H9 (cell line): ENCODE data around the gene GNMT. TPM values are rescaled to one million over a fixed set of nuclear protein-coding genes. Genes with fewer than 3 reads are reported as not detected.
A peak's percentile ranks its signal among the peaks of the same experiment; 100 is the strongest.

Source experiments
- DNase-seq: peaks from one replicate; pipeline ENCODE4 v3.0.0-alpha.2; 2017
- H2AFZ ChIP-seq: one replicate; pipeline ENCODE4 v1.6.1; 2013; ENCODE audit warnings: mild to moderate bottlenecking, low read length, control low read depth, moderate library complexity
- H2AK5ac ChIP-seq: 2 replicates; pipeline ENCODE4 v1.6.1; 2013; ENCODE audit warnings: low read length, control low read depth, mixed read lengths; ENCODE audit not compliant: insufficient read length
- H2BK120ac ChIP-seq: one replicate; pipeline ENCODE4 v1.6.1; 2013; ENCODE audit warnings: low read depth, mild to moderate bottlenecking, low read length, control low read depth, inconsistent platforms; ENCODE audit not compliant: poor library complexity, severe bottlenecking
- H2BK12ac ChIP-seq: 2 replicates; pipeline ENCODE4 v1.6.1; 2013; ENCODE audit warnings: low read length, control low read depth, mixed read lengths, low read depth; ENCODE audit not compliant: insufficient read length
- H2BK15ac ChIP-seq: 2 replicates; pipeline ENCODE4 v1.6.1; 2013; ENCODE audit warnings: low read depth, low read length, control low read depth
- H2BK20ac ChIP-seq: one replicate; pipeline ENCODE4 v1.6.1; 2013; ENCODE audit warnings: low read depth, mild to moderate bottlenecking, low read length, control low read depth, inconsistent platforms; ENCODE audit not compliant: poor library complexity, severe bottlenecking
- H2BK5ac ChIP-seq: 2 replicates; pipeline ENCODE4 v1.6.1; 2013; ENCODE audit warnings: low read length, control low read depth, mixed read lengths; ENCODE audit not compliant: insufficient read length
- H3K14ac ChIP-seq: 2 replicates; pipeline ENCODE4 v1.6.1; 2013; ENCODE audit warnings: low read length, control low read depth; ENCODE audit not compliant: insufficient read depth
- H3K18ac ChIP-seq: 2 replicates; pipeline ENCODE4 v1.6.1; 2013; ENCODE audit warnings: low read depth, mild to moderate bottlenecking, mixed read lengths, low read length, control low read depth; ENCODE audit not compliant: insufficient read length
- H3K23ac ChIP-seq: 2 replicates; pipeline ENCODE4 v1.6.1; 2013; ENCODE audit warnings: low read length, control low read depth, mixed read lengths, low read depth; ENCODE audit not compliant: insufficient read length
- H3K23me2 ChIP-seq: 2 replicates; pipeline ENCODE4 v1.6.1; 2013; ENCODE audit warnings: low read depth, mild to moderate bottlenecking, mixed read lengths, low read length, control low read depth; ENCODE audit not compliant: insufficient read length, poor library complexity, severe bottlenecking
- H3K27ac ChIP-seq: 2 replicates; pipeline ENCODE4 v1.5.1; 2013; ENCODE audit warnings: low read length, control low read depth, mixed read lengths, low read depth; ENCODE audit not compliant: insufficient read length
- H3K27me3 ChIP-seq: 2 replicates; pipeline ENCODE4 v1.6.1; 2013; ENCODE audit warnings: low read length, control low read depth, inconsistent platforms; ENCODE audit not compliant: insufficient read depth
- H3K4ac ChIP-seq: 2 replicates; pipeline ENCODE4 v1.6.1; 2013; ENCODE audit warnings: low read depth, mild to moderate bottlenecking, control low read depth, inconsistent platforms, low read length, moderate library complexity
- H3K4me1 ChIP-seq: 2 replicates; pipeline ENCODE4 v1.6.1; 2013; ENCODE audit warnings: low read length, control low read depth, inconsistent platforms; ENCODE audit not compliant: insufficient read depth
- H3K4me2 ChIP-seq: 2 replicates; pipeline ENCODE4 v1.6.1; 2013; ENCODE audit warnings: low read length, control low read depth, mixed read lengths; ENCODE audit not compliant: insufficient read length, insufficient read depth
- H3K56ac ChIP-seq: 2 replicates; pipeline ENCODE4 v1.6.1; 2013; ENCODE audit warnings: low read depth, mild to moderate bottlenecking, mixed read lengths, low read length, control low read depth; ENCODE audit not compliant: insufficient read length
- H3K79me1 ChIP-seq: 2 replicates; pipeline ENCODE4 v1.6.1; 2013; ENCODE audit warnings: low read depth, mild to moderate bottlenecking, moderate library complexity, low read length, control low read depth, inconsistent platforms; ENCODE audit not compliant: insufficient read depth, poor library complexity, severe bottlenecking
- H3K79me2 ChIP-seq: 2 replicates; pipeline ENCODE4 v1.6.1; 2013; ENCODE audit warnings: low read length, control low read depth, inconsistent platforms; ENCODE audit not compliant: insufficient read depth
- H3K9ac ChIP-seq: 2 replicates; pipeline ENCODE4 v1.6.1; 2013; ENCODE audit warnings: low read length, control low read depth, mixed read lengths; ENCODE audit not compliant: insufficient read length; ENCODE audit errors: extremely low read depth
- H3K9me3 ChIP-seq: one replicate; pipeline ENCODE4 v1.6.1; 2013; ENCODE audit warnings: low read depth, low read length, inconsistent platforms; ENCODE audit not compliant: control insufficient read depth
- H3T11ph ChIP-seq: one replicate; pipeline ENCODE4 v1.6.1; 2013; ENCODE audit warnings: mild to moderate bottlenecking, low read length, control low read depth, inconsistent platforms
- H4K20me1 ChIP-seq: one replicate; pipeline ENCODE4 v1.6.1; 2013; ENCODE audit not compliant: control insufficient read depth, insufficient read length, insufficient read depth
- H4K5ac ChIP-seq: 2 replicates; pipeline ENCODE4 v1.6.1; 2013; ENCODE audit warnings: low read depth, mild to moderate bottlenecking, mixed read lengths, low read length, control low read depth; ENCODE audit not compliant: insufficient read length
- H4K8ac ChIP-seq: replicated peaks from 2 replicates; pipeline ENCODE4 v1.6.1; 2013; ENCODE audit warnings: low read length, control low read depth, mixed read lengths, low read depth; ENCODE audit not compliant: insufficient read length
- H4K91ac ChIP-seq: 2 replicates; pipeline ENCODE4 v1.6.1; 2013; ENCODE audit warnings: low read depth, mild to moderate bottlenecking, moderate library complexity, mixed read lengths, low read length, control low read depth; ENCODE audit not compliant: insufficient read length
- H3K27ac Mint-ChIP-seq, 3 experiments: 2 replicates in 2 of 3; 3 replicates in 1 of 3; pipeline ENCODE4 v1.8.0; 2020 to 2021; ENCODE audit warnings: mixed read lengths in 3 of 3, mild to moderate bottlenecking in 1 of 3, moderate library complexity in 1 of 3
- H3K27me3 Mint-ChIP-seq: 2 replicates; pipeline ENCODE4 v1.8.0; 2021; ENCODE audit warnings: low read depth, mild to moderate bottlenecking, moderate library complexity, mixed read lengths
- H3K36me3 Mint-ChIP-seq, 3 experiments: 2 replicates in 2 of 3; 3 replicates in 1 of 3; pipeline ENCODE4 v1.8.0; 2020 to 2021; ENCODE audit warnings: low read depth in 3 of 3, mixed read lengths in 3 of 3; ENCODE audit not compliant: insufficient read depth in 1 of 3
- H3K4me1 Mint-ChIP-seq, 2 experiments: 2 replicates each; pipeline ENCODE4 v1.8.0; 2020; ENCODE audit warnings: mixed read lengths in 2 of 2
- H3K4me3 Mint-ChIP-seq, 2 experiments: 2 replicates in 1 of 2; 3 replicates in 1 of 2; pipeline ENCODE4 v1.8.0; 2020 to 2021; ENCODE audit warnings: mild to moderate bottlenecking in 2 of 2, mixed read lengths in 2 of 2, moderate library complexity in 1 of 2
- H3K9me3 Mint-ChIP-seq, 2 experiments: 2 replicates in 1 of 2; 3 replicates in 1 of 2; pipeline ENCODE4 v1.8.0; 2020; ENCODE audit warnings: mild to moderate bottlenecking in 2 of 2, mixed read lengths in 2 of 2, moderate library complexity in 1 of 2
- WGBS: extraction: QIAGEN DNeasy Blood & Tissue Kit; methylation state at CpG from one replicate; pipeline ENCODE4 v1.1.7; 2013; ENCODE audit warnings: missing lambda C conversion rate, low lambda C conversion rate, mixed read lengths; ENCODE audit not compliant: insufficient read length; ENCODE audit errors: extremely low coverage; 5-methylcytosine and 5-hydroxymethylcytosine counted together
- total RNA-seq: library from RNA; stranded (reverse); gene quantifications from 2 replicates; pipeline ENCODE4 v1.2.1, GENCODE V29; 2021
- TF ChIP-seq, protein P1 (sequence below): fragments of 200-600 bp; sonication (generic); conservative IDR thresholded peaks from 3 replicates; pipeline ENCODE4 v1.8.0; 2021; ENCODE audit warnings: antibody characterized with exemption, mild to moderate bottlenecking

Gene GNMT
- total RNA-seq, 1 experiment from 2014 or later, result 1.1 TPM

DNA sequence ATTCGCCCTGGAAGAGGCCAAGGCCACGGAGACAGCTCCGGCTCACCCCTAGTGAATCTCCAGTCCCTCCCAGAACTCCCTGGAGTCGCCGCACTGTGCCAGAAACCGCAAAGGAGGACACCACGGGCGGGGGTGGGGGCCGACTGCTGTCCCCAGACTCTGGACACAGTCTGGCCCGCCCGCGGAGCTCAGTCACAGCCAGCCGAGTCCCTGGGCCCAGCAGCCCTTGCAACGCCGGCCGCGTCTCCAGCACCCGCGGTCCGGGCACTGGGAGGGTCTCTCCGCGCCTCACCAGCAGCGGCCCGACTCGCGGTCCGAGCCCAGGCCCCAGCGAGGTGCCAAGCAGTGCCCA lies 17.9 kb downstream of the GNMT start:
- H4K5ac ChIP-seq, result no peak overlapping the region
- H2BK120ac ChIP-seq, result no peak overlapping the region
- no peak overlapping the region for H2BK20ac ChIP-seq
- H3K18ac ChIP-seq, result no peak overlapping the region
- no peak overlapping the region for H2BK5ac ChIP-seq
- no peak overlapping the region for H3K56ac ChIP-seq
- Mint-ChIP-seq H3K27ac (peak overlapping the region in 2 of 3 experiments; percentile 44 to 53; a peak in 2 of 7 replicates), H3K27me3 (no peaks in the 10 kb centered on the region), H3K9me3 (no peaks in the 10 kb centered on the region), H3K36me3 (peaks cover 4 to 10% (median 7%) of the 10 kb centered on the region in 3 experiments; a peak in 4 of 7 replicates), H3K4me1 (peaks cover 13 to 17% of the 10 kb centered on the region in 2 experiments), H3K4me3 (peak overlapping the region; percentile 83 to 87)
- no peak overlapping the region for H3K14ac ChIP-seq
- no peaks in the 10 kb centered on the region for H3K27me3 ChIP-seq
- no peaks in the 10 kb centered on the region for H3K79me2 ChIP-seq
- no CpG with 5 or more reads among the region's 28 CpGs for WGBS
- H3K9me3 ChIP-seq, result no peaks in the 10 kb centered on the region
- TF ChIP-seq, protein P1, sequence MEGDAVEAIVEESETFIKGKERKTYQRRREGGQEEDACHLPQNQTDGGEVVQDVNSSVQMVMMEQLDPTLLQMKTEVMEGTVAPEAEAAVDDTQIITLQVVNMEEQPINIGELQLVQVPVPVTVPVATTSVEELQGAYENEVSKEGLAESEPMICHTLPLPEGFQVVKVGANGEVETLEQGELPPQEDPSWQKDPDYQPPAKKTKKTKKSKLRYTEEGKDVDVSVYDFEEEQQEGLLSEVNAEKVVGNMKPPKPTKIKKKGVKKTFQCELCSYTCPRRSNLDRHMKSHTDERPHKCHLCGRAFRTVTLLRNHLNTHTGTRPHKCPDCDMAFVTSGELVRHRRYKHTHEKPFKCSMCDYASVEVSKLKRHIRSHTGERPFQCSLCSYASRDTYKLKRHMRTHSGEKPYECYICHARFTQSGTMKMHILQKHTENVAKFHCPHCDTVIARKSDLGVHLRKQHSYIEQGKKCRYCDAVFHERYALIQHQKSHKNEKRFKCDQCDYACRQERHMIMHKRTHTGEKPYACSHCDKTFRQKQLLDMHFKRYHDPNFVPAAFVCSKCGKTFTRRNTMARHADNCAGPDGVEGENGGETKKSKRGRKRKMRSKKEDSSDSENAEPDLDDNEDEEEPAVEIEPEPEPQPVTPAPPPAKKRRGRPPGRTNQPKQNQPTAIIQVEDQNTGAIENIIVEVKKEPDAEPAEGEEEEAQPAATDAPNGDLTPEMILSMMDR, result no peak
- DNase-seq, result peak; percentile 41
- H3T11ph ChIP-seq, result no peak overlapping the region
- no peak overlapping the region for H2BK12ac ChIP-seq
- peaks cover 11% of the 10 kb centered on the region for H3K23me2 ChIP-seq
- no peak overlapping the region for H3K23ac ChIP-seq
- no peaks in the 10 kb centered on the region for H4K20me1 ChIP-seq
- H3K4me2 ChIP-seq, result peak overlapping the region; percentile 76
- no peak overlapping the region for H4K8ac ChIP-seq
- H3K4me1 ChIP-seq, result no peaks in the 10 kb centered on the region; the same call in 1 of the 2 replicates
- no peaks in the 10 kb centered on the region for H3K79me1 ChIP-seq
- peak overlapping the region; percentile 2 for H3K9ac ChIP-seq
- H4K91ac ChIP-seq, result no peak overlapping the region
- no peak overlapping the region for H3K27ac ChIP-seq
- H3K4ac ChIP-seq, result no peak overlapping the region
- H2BK15ac ChIP-seq, result no peak overlapping the region
- no peak overlapping the region for H2AFZ ChIP-seq
- H2AK5ac ChIP-seq, result no peak overlapping the region
